ENCODE data around the gene SPTLC3. TPM values are rescaled to one million over a fixed set of nuclear protein-coding genes. Genes with fewer than 3 reads are reported as not detected.

Gene SPTLC3
- total RNA-seq, 3 donors from 2014 or later = 7.2 to 18.2 (median 9.7) TPM

DNA sequence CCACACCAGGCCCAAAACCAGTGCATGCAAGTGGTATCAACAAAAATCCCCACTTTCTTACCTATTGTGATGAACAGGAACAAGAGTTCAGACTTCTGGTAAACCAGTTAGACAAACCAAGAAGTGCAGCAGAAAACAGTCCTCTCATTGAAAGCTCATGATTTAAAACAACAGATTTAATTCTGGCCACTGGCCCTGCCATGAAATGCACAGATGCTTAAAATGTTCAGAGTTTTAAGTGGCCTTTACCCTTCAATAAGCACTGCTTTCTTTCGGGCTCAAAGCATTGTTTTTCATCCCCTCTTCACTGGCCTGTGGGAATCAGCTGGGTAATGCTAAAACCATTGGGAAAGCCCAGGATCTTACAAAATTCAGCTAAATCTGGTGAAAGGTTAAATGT, 109.9 kb downstream of the SPTLC3 start:
- intact Hi-C loops (cut with DNase I, micrococcal nuclease) = loop anchor here in 1 of 2 donors (10.0 kb wide), 1 partner anchor 656 kb away; no protein-coding TSS in a partner anchor
- TF ChIP-seq, protein P1, sequence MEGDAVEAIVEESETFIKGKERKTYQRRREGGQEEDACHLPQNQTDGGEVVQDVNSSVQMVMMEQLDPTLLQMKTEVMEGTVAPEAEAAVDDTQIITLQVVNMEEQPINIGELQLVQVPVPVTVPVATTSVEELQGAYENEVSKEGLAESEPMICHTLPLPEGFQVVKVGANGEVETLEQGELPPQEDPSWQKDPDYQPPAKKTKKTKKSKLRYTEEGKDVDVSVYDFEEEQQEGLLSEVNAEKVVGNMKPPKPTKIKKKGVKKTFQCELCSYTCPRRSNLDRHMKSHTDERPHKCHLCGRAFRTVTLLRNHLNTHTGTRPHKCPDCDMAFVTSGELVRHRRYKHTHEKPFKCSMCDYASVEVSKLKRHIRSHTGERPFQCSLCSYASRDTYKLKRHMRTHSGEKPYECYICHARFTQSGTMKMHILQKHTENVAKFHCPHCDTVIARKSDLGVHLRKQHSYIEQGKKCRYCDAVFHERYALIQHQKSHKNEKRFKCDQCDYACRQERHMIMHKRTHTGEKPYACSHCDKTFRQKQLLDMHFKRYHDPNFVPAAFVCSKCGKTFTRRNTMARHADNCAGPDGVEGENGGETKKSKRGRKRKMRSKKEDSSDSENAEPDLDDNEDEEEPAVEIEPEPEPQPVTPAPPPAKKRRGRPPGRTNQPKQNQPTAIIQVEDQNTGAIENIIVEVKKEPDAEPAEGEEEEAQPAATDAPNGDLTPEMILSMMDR (IDR thresholded peaks at IDR 0.05) = no peak
- ATAC-seq = no peak

DNA sequence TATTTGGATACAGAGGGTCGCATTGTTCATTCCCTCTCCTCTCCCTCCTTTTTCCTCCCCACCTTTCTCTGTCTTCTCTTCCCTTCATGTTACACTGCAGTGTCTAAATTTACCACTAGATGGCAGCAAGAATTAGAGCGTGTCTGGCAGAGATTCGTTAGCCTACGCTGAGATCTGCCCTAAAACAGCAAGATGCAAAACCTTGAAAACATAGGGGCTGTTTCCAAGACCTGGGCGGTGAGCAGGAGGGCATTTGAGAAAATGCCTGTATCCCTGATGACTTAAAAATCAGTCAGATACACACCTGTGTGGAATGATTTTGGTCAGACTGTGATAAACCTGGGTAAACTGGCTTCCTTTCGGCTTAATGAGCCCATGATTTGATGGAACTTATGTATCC, 110.8 kb downstream of the SPTLC3 start:
- no peaks in the 10 kb centered on the region for H3K36me3 ChIP-seq (ENCODE audit: low read depth)
- no peak overlapping the region for H3K4me3 ChIP-seq
- DNase-seq (peak in 1 of 3 donors; percentile 58), ATAC-seq (peak; percentile 74)
- H3K9me3 ChIP-seq = no peaks in the 10 kb centered on the region
- TF ChIP-seq, protein P1 (IDR thresholded peaks at IDR 0.05) = peak; percentile 71
- intact Hi-C loops (cut with DNase I, micrococcal nuclease) = loop anchor here in 1 of 2 donors (10.0 kb wide), 1 partner anchor 655 kb away; no protein-coding TSS in a partner anchor
- H3K4me1 ChIP-seq (ENCODE audit: low read depth) = no peaks in the 10 kb centered on the region

More for the DNA sequence above, 109.9 kb downstream of the SPTLC3 start:
- Histone ChIP-seq H3K9me3 (no peaks in the 10 kb centered on the region), H3K36me3 (ENCODE audit: low read depth) (no peaks in the 10 kb centered on the region), H3K4me1 (ENCODE audit: low read depth) (no peaks in the 10 kb centered on the region), H3K4me3 (no peak overlapping the region)
- DNase-seq = no peak

GRCh38 chr20:13120471-13120870, 111.7 kb downstream of the SPTLC3 start:
- Histone ChIP-seq H3K4me1 (ENCODE audit: low read depth) (no peaks in the 10 kb centered on the region), H3K9me3 (no peaks in the 10 kb centered on the region), H3K4me3 (no peak overlapping the region), H3K36me3 (ENCODE audit: low read depth) (no peaks in the 10 kb centered on the region)
- TF ChIP-seq, protein P1 (IDR thresholded peaks at IDR 0.05) = no peak
- intact Hi-C loops (cut with DNase I, micrococcal nuclease) = loop anchor here in 1 of 2 donors (10.0 kb wide), 1 partner anchor 424 kb away; no protein-coding TSS in a partner anchor
- ATAC-seq (no peak), DNase-seq (no peak)

GRCh38 chr20:13121840-13122515, 113.2 kb downstream of the SPTLC3 start:
- H3K36me3 ChIP-seq (ENCODE audit: low read depth) = no peaks in the 10 kb centered on the region
- TF ChIP-seq, protein P1 (IDR thresholded peaks at IDR 0.05) = no peak
- H3K9me3 ChIP-seq = no peaks in the 10 kb centered on the region
- ATAC-seq (no peak), DNase-seq (no peak)
- no peak overlapping the region for H3K4me3 ChIP-seq
- H3K4me1 ChIP-seq (ENCODE audit: low read depth) = no peaks in the 10 kb centered on the region
- intact Hi-C loops (cut with DNase I, micrococcal nuclease) = loop anchor here in 1 of 2 donors (10.0 kb wide), 1 partner anchor 423 kb away; no protein-coding TSS in a partner anchor

GRCh38 chr20:13125486-13125885, 116.7 kb downstream of the SPTLC3 start:
- no peaks in the 10 kb centered on the region for H3K9me3 ChIP-seq
- no peak for DNase-seq
- ATAC-seq = no peak
- TF ChIP-seq, protein P1 (IDR thresholded peaks at IDR 0.05) = no peak
- no peaks in the 10 kb centered on the region for H3K4me1 ChIP-seq (ENCODE audit: low read depth)
- no peaks in the 10 kb centered on the region for H3K36me3 ChIP-seq (ENCODE audit: low read depth)
- no peak overlapping the region for H3K4me3 ChIP-seq
- intact Hi-C loops (cut with DNase I, micrococcal nuclease) = loop anchor here in 1 of 2 donors (10.0 kb wide), 1 partner anchor 419 kb away; no protein-coding TSS in a partner anchor
